Ovary (tissue), 9 donors: ENCODE data around the gene TRAM2. TPM values are rescaled to one million over a fixed set of nuclear protein-coding genes. Genes with fewer than 3 reads are reported as not detected.
A peak's percentile ranks its signal among the peaks of the same experiment; 100 is the strongest.

ENCODE experiments used
- DNase-seq, 5 donors: peaks; one replicate each; pipeline ENCODE4 v3.0.0-alpha.2; 2019 to 2020
- H3K27ac ChIP-seq, 2 donors: fragments of 200-600 bp; one replicate each; pipeline versions ENCODE4 v1.5.1 to v1.8.0; 2019 to 2022
- H3K27me3 ChIP-seq: fragments of 200-600 bp; one replicate; pipeline ENCODE4 v1.8.0; 2022
- H3K36me3 ChIP-seq: fragments of 200-600 bp; sonication (generic); one replicate; pipeline ENCODE4 v1.5.1; 2019
- H3K4me1 ChIP-seq: one replicate; pipeline ENCODE4 v1.8.1; 2013; ENCODE audit warnings: mild to moderate bottlenecking, moderate library complexity; ENCODE audit not compliant: insufficient read depth
- H3K4me3 ChIP-seq: fragments of 200-600 bp; sonication (generic); one replicate; pipeline ENCODE4 v1.5.1; 2017
- H3K9me3 ChIP-seq, 2 donors: fragments of 200-600 bp in 1 of 2; sonication (generic) in 1 of 2; one replicate each; pipeline versions ENCODE4 v1.5.1 to v1.8.1; 2013 to 2019; ENCODE audit warnings: mild to moderate bottlenecking in 1 of 2, moderate library complexity in 1 of 2
- EP300 ChIP-seq: sonication (generic); formaldehyde crosslinking; IDR thresholded peaks from one replicate; pipeline ENCODE4 v1.6.1; 2017; ENCODE audit warnings: antibody characterized with exemption
- POLR2A ChIP-seq: fragments of 450-650 bp; IDR thresholded peaks from one replicate; pipeline ENCODE4 v1.6.1; 2017; ENCODE audit warnings: antibody characterized with exemption, mild to moderate bottlenecking, moderate library complexity
- WGBS, 3 donors: extraction: QIAGEN DNeasy Blood & Tissue Kit in 1 of 3; methylation state at CpG; one replicate each; pipeline versions ENCODE4 v1.1.5 to v1.1.7; 2013 to 2017; 5-methylcytosine and 5-hydroxymethylcytosine counted together
- intact Hi-C, 4 donors: fragments of 100-400 bp; cut with DNase I; formaldehyde crosslinking; loops; one replicate each; pipeline versions ENCODE4 v1.11.0 to v1.15.1; 2022 to 2023
- polyA plus RNA-seq, 2 donors: library from polyadenylated mRNA; stranded (reverse); fragments of 200-250 nt in 1 of 2; fragments of 350-450 nt in 1 of 2; fragmentation: Illumina TruSeq in 1 of 2; extraction: RNeasy Lipid Tissue Mini Kit (QIAGEN cat#74804) in 1 of 2; gene quantifications; one replicate each; pipeline ENCODE4 v1.2.3, GENCODE V29; 2013 to 2014
- total RNA-seq, 7 donors: library from RNA; depleted of rRNA in 2 of 7; stranded (reverse); fragments of >200 nt in 2 of 7; fragmentation: NEBNext Ultra II Directional in 3 of 7; extraction: Animal tissue kit (Norgen Biotek cat#: 25700) in 3 of 7; gene quantifications; one replicate each; pipeline versions ENCODE4 v1.1.0 to v1.2.4, GENCODE V29; 2016 to 2023
- TF ChIP-seq, protein P1 (sequence below), 3 donors: fragments of 450-650 bp in 2 of 3; fragments of 200-600 bp in 1 of 3; IDR thresholded peaks; one replicate each; pipeline versions ENCODE4 v1.5.1 to v1.8.0; 2016 to 2022; ENCODE audit warnings: antibody characterized with exemption in 3 of 3, mild to moderate bottlenecking in 1 of 3
- donor health status: DM: no; HTN: no; CAD: no; lungs with moderate emphysema.
- donor health status: DM: no; HTN: no; CAD: no.
- donor health status: Bipolar disorder and iron deficiency.
- donor health status: DM: yes; HTN: yes; CAD: no.
- donor health status: DM: no; HTN: no; CAD: no.
- donor health status: DM: yes; HTN: yes; CAD: no.

Gene TRAM2
- total and polyA plus RNA-seq, 9 donors, result 7.7 to 36.9 (median 22.0) TPM

DNA sequence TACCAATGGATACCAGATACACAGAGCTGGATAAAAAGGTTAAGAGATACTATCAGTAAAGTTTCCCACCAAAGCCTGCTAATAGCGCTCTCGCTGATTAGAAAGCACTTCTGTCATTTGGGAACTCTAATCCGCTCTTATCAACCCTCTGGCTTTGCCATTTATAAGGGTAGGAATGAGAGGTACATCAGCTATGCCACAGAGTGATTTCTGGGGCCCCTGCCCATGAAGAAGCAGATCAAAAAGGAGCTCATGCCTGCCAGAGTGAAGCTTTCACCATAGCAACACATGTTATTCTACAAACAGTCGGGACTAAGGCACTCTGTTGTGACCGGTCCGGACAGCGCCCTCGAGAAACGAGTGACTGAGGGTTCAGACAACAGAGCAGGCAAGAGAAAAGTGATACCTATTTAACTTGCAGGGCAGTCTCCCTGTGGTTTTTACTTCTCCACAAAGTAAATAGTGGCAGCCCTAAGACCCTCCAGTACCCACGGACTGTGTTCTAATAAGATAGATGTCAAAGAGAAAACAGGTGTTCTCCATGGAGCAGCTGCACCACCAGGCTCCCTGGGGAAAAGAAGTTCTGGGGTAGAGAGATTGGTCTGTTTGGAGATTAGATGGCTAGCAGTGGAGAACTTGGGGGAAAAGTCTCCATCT, 5.6 kb downstream of the TRAM2 start:
- H3K27ac ChIP-seq, result no peak overlapping the region
- no peak overlapping the region for H3K4me3 ChIP-seq
- H3K4me1 ChIP-seq, result peaks cover 28% of the 10 kb centered on the region
- no peaks in the 10 kb centered on the region for H3K36me3 ChIP-seq
- no peaks in the 10 kb centered on the region for H3K27me3 ChIP-seq
- H3K9me3 ChIP-seq, result no peaks in the 10 kb centered on the region
- intact Hi-C loops, result loop anchor here in 2 of 4 donors (10.0 kb wide), 2 partner anchors 56 to 146 kb away; partner anchors contain the start of gene EFHC1 (in 1 of the 2)
- no peak for TF ChIP-seq EP300
- no peak for TF ChIP-seq POLR2A
- TF ChIP-seq, protein P1, sequence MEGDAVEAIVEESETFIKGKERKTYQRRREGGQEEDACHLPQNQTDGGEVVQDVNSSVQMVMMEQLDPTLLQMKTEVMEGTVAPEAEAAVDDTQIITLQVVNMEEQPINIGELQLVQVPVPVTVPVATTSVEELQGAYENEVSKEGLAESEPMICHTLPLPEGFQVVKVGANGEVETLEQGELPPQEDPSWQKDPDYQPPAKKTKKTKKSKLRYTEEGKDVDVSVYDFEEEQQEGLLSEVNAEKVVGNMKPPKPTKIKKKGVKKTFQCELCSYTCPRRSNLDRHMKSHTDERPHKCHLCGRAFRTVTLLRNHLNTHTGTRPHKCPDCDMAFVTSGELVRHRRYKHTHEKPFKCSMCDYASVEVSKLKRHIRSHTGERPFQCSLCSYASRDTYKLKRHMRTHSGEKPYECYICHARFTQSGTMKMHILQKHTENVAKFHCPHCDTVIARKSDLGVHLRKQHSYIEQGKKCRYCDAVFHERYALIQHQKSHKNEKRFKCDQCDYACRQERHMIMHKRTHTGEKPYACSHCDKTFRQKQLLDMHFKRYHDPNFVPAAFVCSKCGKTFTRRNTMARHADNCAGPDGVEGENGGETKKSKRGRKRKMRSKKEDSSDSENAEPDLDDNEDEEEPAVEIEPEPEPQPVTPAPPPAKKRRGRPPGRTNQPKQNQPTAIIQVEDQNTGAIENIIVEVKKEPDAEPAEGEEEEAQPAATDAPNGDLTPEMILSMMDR (IDR thresholded peaks at IDR 0.05), result no peak
- WGBS, 3 donors, result 76 to 88% (median 87%) methylated on average over 10 of the region's 10 CpGs
- DNase-seq, result no peak

DNA sequence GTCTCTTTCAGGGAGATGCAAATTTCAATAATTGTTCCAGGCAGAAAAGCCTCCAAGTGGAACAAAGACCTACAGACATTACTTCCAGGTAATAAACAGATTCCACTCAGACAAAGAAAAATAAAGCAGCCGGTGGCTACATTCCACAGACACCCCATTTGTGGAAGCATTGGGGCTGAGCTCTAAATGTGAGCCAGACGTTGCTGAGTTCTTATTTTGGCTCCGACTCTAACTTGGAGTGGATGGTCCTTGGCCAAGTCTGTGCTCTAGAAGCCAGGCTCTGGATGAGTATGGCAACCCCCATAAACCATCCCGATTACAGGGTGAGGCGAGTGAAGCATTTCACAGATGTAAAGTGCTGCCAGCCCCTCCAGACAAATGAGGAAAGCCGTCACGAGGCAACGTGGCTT, 6.6 kb downstream of the TRAM2 start:
- 10 to 17% (median 12%) methylated on average over 8 of the region's 8 CpGs for WGBS, 3 donors
- TF ChIP-seq POLR2A, result no peak
- TF ChIP-seq, protein P1 (IDR thresholded peaks at IDR 0.05), result no peak
- peaks cover 31% of the 10 kb centered on the region for H3K4me1 ChIP-seq
- no peaks in the 10 kb centered on the region for H3K27me3 ChIP-seq
- no peak overlapping the region for H3K4me3 ChIP-seq
- no peaks in the 10 kb centered on the region for H3K36me3 ChIP-seq
- no peaks in the 10 kb centered on the region for H3K9me3 ChIP-seq
- peak; percentile 36 to 50 (median 46) for DNase-seq
- intact Hi-C loops, result loop anchor here in 2 of 4 donors (10.0 kb wide), 2 partner anchors 55 to 145 kb away; partner anchors contain the start of gene EFHC1 (in 1 of the 2)
- H3K27ac ChIP-seq, result no peak overlapping the region

DNA sequence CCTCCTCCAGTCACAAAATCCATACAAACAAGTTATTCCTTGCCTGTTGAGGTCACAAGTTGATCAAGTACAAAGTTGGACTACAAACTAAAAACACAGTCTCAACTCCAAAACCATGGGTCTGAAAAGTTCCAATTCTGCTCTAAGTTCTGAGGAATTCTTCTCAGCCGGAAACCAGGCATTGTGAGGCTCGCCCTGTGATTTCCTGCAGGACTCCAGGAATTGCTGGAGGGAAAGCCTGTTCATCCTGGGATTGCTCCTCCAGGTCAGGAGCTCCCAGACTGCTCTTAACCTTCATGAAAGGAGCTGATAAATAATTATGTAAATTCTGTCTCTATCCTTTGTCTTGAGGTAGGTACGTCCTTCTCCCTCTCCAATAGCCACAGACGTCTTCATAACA, 8.5 kb downstream of the TRAM2 start:
- H3K27me3 ChIP-seq, result no peaks in the 10 kb centered on the region
- H3K9me3 ChIP-seq, result no peaks in the 10 kb centered on the region
- no peak for DNase-seq
- intact Hi-C loops, result loop anchor here in 1 of 4 donors (5.0 kb wide), 1 partner anchor 41 kb away; no protein-coding TSS in a partner anchor
- H3K36me3 ChIP-seq, result no peaks in the 10 kb centered on the region
- H3K4me1 ChIP-seq, result peaks cover 24% of the 10 kb centered on the region
- no peak overlapping the region for H3K4me3 ChIP-seq
- 50 to 66% (median 52%) methylated on average over 4 of the region's 4 CpGs for WGBS, 3 donors
- no peak for TF ChIP-seq EP300
- TF ChIP-seq, protein P1 (IDR thresholded peaks at IDR 0.05), result no peak
- no peak for TF ChIP-seq POLR2A
- no peak overlapping the region for H3K27ac ChIP-seq

DNA sequence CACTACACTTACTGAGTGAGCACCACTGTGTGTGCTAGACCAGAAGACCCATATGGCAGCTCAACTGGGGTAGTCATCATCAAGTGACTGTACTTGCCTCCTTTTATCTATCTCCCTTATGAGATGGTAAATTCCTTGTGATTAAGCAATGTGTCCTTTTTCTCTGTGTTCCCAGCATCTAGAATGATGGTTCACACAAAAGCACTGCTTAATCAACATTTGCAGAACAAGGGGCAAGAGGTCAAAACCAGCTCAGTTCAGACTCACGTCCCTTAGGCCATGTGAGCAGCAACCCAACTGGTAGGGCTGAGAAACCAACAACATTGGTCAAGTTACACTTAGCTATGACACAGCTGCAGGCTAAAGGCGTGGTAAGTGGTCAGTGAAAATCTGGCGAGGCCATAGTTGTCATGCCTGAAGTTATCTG, 10.0 kb downstream of the TRAM2 start:
- no peak for DNase-seq

More for the DNA sequence above, 10.0 kb downstream of the TRAM2 start:
- no peaks in the 10 kb centered on the region for H3K9me3 ChIP-seq
- 43 to 67% (median 65%) methylated on average over 3 of the region's 3 CpGs for WGBS, 3 donors
- TF ChIP-seq EP300, result no peak
- no peak for TF ChIP-seq POLR2A
- TF ChIP-seq, protein P1 (IDR thresholded peaks at IDR 0.05), result no peak
- peaks cover 23% of the 10 kb centered on the region for H3K4me1 ChIP-seq
- H3K4me3 ChIP-seq, result no peak overlapping the region
- intact Hi-C loops, result loop anchor here in 1 of 4 donors (5.0 kb wide), 1 partner anchor 40 kb away; no protein-coding TSS in a partner anchor
- no peaks in the 10 kb centered on the region for H3K36me3 ChIP-seq
- no peak overlapping the region for H3K27ac ChIP-seq
- H3K27me3 ChIP-seq, result no peaks in the 10 kb centered on the region
